Neural cell (in vitro differentiated cells): ENCODE data around the gene EIF2D. TPM values are rescaled to one million over a fixed set of nuclear protein-coding genes. Genes with fewer than 3 reads are reported as not detected.

Source experiments
- H2AFZ ChIP-seq: fragments of 200-600, 300-800 bp; sonication (generic), shearing (Covaris generic); 2 replicates; pipeline ENCODE4 v1.6.0; 2014; ENCODE audit warnings: low read depth, mild to moderate bottlenecking, antibody characterized with exemption, low read length, moderate library complexity
- H3F3A ChIP-seq: fragments of 200-600 bp; shearing (Covaris generic); 2 replicates; pipeline ENCODE4 v1.6.1; 2016; ENCODE audit warnings: mild to moderate bottlenecking, moderate library complexity, mixed read lengths, antibody characterized with exemption, low read length; ENCODE audit not compliant: insufficient read depth, poor library complexity, severe bottlenecking
- H3K27ac ChIP-seq: fragments of 200-600, 300-800 bp; sonication (generic), shearing (Covaris generic); 2 replicates; pipeline ENCODE4 v1.5.1; 2014; ENCODE audit warnings: mild to moderate bottlenecking, low read length, moderate library complexity
- H3K27me3 ChIP-seq: fragments of 300-800, 200-600 bp; sonication (generic), shearing (Covaris generic); 2 replicates; pipeline ENCODE4 v1.6.0; 2014; ENCODE audit warnings: mild to moderate bottlenecking, low read depth, low read length, moderate library complexity; ENCODE audit not compliant: insufficient read depth
- H3K36me3 ChIP-seq: fragments of 300-800, 200-600 bp; sonication (generic), shearing (Covaris generic); 2 replicates; pipeline ENCODE4 v1.5.1; 2014; ENCODE audit warnings: mild to moderate bottlenecking, antibody characterized with exemption, low read length, moderate library complexity; ENCODE audit not compliant: insufficient read depth
- H3K4me2 ChIP-seq: fragments of 300-800, 200-600 bp; sonication (generic), shearing (Covaris generic); 2 replicates; pipeline ENCODE4 v1.6.0; 2014; ENCODE audit warnings: mild to moderate bottlenecking, low read length
- H3K4me3 ChIP-seq: fragments of 300-800, 200-600 bp; sonication (generic), shearing (Covaris generic); 2 replicates; pipeline ENCODE4 v1.5.1; 2014; ENCODE audit warnings: mild to moderate bottlenecking, low read length, moderate library complexity
- H3K79me2 ChIP-seq: fragments of 200-600 bp; shearing (Covaris generic); replicated peaks from 2 replicates; pipeline ENCODE4 v1.6.0; 2014; ENCODE audit warnings: mild to moderate bottlenecking, low read length, moderate library complexity; ENCODE audit not compliant: insufficient read depth
- H3K9ac ChIP-seq: fragments of 300-800, 200-600 bp; sonication (generic), shearing (Covaris generic); 2 replicates; pipeline ENCODE4 v1.6.1; 2016; ENCODE audit warnings: mild to moderate bottlenecking, low read length, mixed read lengths
- H3K9me2 ChIP-seq: fragments of 200-600 bp; shearing (Covaris generic); 2 replicates; pipeline ENCODE4 v1.6.1; 2016; ENCODE audit warnings: mild to moderate bottlenecking, low read length, mixed read lengths; ENCODE audit not compliant: insufficient read depth
- H3K9me3 ChIP-seq: fragments of 200-600, 300-800 bp; sonication (generic), shearing (Covaris generic); 2 replicates; pipeline ENCODE4 v1.6.1; 2016; ENCODE audit warnings: mild to moderate bottlenecking, mixed run types, low read length, moderate library complexity, mixed read lengths
- H4K20me1 ChIP-seq: fragments of 200-600 bp; shearing (Covaris generic); 2 replicates; pipeline ENCODE4 v1.6.1; 2016; ENCODE audit warnings: mild to moderate bottlenecking, mixed run types; ENCODE audit not compliant: insufficient read depth
- EP300 ChIP-seq: fragments of 450-650 bp; conservative IDR thresholded peaks from 2 replicates; pipeline ENCODE4 v1.6.1; 2014; ENCODE audit warnings: antibody characterized with exemption, mild to moderate bottlenecking, moderate library complexity; ENCODE audit not compliant: poor library complexity, severe bottlenecking
- EZH2 ChIP-seq: fragments of 200-600, 300-800 bp; shearing (Covaris generic), sonication (generic); IDR thresholded peaks from 2 replicates; pipeline ENCODE4 v1.6.1; 2014; ENCODE audit warnings: antibody characterized with exemption, low read length, borderline replicate concordance, mild to moderate bottlenecking; ENCODE audit not compliant: insufficient read depth, poor library complexity, severe bottlenecking
- MXI1 ChIP-seq: fragments of 450-650 bp; conservative IDR thresholded peaks from 2 replicates; pipeline ENCODE4 v1.6.1; 2014; ENCODE audit warnings: antibody characterized with exemption, mild to moderate bottlenecking; ENCODE audit not compliant: poor library complexity, severe bottlenecking
- POLR2AphosphoS5 ChIP-seq: IDR thresholded peaks from 2 replicates; pipeline ENCODE4 v1.6.1; 2012
- RAD21 ChIP-seq: fragments of 450-650 bp; conservative IDR thresholded peaks from 2 replicates; pipeline ENCODE4 v1.6.1; 2014; ENCODE audit warnings: antibody characterized with exemption, mild to moderate bottlenecking, moderate library complexity
- SMC3 ChIP-seq: fragments of 450-650 bp; conservative IDR thresholded peaks from 2 replicates; pipeline ENCODE4 v1.6.1; 2014; ENCODE audit warnings: antibody characterized with exemption, mild to moderate bottlenecking, moderate library complexity; ENCODE audit not compliant: poor library complexity
- TAF1 ChIP-seq: IDR thresholded peaks from 2 replicates; pipeline ENCODE4 v1.6.1; 2012; ENCODE audit warnings: low read depth
- polyA plus RNA-seq: library from polyadenylated mRNA; depleted of rRNA; stranded (reverse); fragments of >200 nt; gene quantifications from 2 replicates; pipeline ENCODE4 v1.2.3, GENCODE V29; 2014
- TF ChIP-seq, protein P1 (sequence below): fragments of 450-650 bp; IDR thresholded peaks from 2 replicates; pipeline ENCODE4 v1.5.1; 2014; ENCODE audit warnings: antibody characterized with exemption, mild to moderate bottlenecking, moderate library complexity; ENCODE audit not compliant: poor library complexity, severe bottlenecking
- TF ChIP-seq, protein P2 (sequence below): IDR thresholded peaks from 2 replicates; pipeline ENCODE4 v1.6.1; 2012; ENCODE audit warnings: borderline replicate concordance

EIF2D gene
- polyA plus RNA-seq, 1 donor from 2014 or later: 37.1 TPM

- H4K20me1 ChIP-seq: no peaks in the 10 kb centered on the region
Observed at GRCh38 chr1:206551296-206551985, 60.8 kb downstream of the EIF2D start.

GRCh38 chr1:206550446-206550845 lies 61.8 kb downstream of the EIF2D start:
- H3K79me2 ChIP-seq: no peaks in the 10 kb centered on the region
- no peaks in the 10 kb centered on the region for H3K9me3 ChIP-seq
- H3K4me3 ChIP-seq: no peak overlapping the region
- no peak overlapping the region for H3K27ac ChIP-seq
- H2AFZ ChIP-seq: no peak overlapping the region
- no peaks in the 10 kb centered on the region for H3F3A ChIP-seq
- no peak overlapping the region for H3K4me2 ChIP-seq
- no peaks in the 10 kb centered on the region for H3K36me3 ChIP-seq
- H4K20me1 ChIP-seq: no peaks in the 10 kb centered on the region
- TF ChIP-seq MXI1 (no peak), RAD21 (no peak), TAF1 (no peak), SMC3 (no peak), EP300 (no peak), EZH2 (no peak), POLR2AphosphoS5 (no peak)
- TF ChIP-seq, protein P1, sequence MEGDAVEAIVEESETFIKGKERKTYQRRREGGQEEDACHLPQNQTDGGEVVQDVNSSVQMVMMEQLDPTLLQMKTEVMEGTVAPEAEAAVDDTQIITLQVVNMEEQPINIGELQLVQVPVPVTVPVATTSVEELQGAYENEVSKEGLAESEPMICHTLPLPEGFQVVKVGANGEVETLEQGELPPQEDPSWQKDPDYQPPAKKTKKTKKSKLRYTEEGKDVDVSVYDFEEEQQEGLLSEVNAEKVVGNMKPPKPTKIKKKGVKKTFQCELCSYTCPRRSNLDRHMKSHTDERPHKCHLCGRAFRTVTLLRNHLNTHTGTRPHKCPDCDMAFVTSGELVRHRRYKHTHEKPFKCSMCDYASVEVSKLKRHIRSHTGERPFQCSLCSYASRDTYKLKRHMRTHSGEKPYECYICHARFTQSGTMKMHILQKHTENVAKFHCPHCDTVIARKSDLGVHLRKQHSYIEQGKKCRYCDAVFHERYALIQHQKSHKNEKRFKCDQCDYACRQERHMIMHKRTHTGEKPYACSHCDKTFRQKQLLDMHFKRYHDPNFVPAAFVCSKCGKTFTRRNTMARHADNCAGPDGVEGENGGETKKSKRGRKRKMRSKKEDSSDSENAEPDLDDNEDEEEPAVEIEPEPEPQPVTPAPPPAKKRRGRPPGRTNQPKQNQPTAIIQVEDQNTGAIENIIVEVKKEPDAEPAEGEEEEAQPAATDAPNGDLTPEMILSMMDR: no peak
- TF ChIP-seq, protein P2, sequence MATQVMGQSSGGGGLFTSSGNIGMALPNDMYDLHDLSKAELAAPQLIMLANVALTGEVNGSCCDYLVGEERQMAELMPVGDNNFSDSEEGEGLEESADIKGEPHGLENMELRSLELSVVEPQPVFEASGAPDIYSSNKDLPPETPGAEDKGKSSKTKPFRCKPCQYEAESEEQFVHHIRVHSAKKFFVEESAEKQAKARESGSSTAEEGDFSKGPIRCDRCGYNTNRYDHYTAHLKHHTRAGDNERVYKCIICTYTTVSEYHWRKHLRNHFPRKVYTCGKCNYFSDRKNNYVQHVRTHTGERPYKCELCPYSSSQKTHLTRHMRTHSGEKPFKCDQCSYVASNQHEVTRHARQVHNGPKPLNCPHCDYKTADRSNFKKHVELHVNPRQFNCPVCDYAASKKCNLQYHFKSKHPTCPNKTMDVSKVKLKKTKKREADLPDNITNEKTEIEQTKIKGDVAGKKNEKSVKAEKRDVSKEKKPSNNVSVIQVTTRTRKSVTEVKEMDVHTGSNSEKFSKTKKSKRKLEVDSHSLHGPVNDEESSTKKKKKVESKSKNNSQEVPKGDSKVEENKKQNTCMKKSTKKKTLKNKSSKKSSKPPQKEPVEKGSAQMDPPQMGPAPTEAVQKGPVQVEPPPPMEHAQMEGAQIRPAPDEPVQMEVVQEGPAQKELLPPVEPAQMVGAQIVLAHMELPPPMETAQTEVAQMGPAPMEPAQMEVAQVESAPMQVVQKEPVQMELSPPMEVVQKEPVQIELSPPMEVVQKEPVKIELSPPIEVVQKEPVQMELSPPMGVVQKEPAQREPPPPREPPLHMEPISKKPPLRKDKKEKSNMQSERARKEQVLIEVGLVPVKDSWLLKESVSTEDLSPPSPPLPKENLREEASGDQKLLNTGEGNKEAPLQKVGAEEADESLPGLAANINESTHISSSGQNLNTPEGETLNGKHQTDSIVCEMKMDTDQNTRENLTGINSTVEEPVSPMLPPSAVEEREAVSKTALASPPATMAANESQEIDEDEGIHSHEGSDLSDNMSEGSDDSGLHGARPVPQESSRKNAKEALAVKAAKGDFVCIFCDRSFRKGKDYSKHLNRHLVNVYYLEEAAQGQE: no peak
- H3K9ac ChIP-seq: no peak overlapping the region
- no peaks in the 10 kb centered on the region for H3K9me2 ChIP-seq
- no peaks in the 10 kb centered on the region for H3K27me3 ChIP-seq

More at GRCh38 chr1:206551296-206551985, 60.8 kb downstream of the EIF2D start:
- Histone ChIP-seq H3K4me3 (no peak overlapping the region), H3K36me3 (no peaks in the 10 kb centered on the region), H2AFZ (no peak overlapping the region), H3K79me2 (no peaks in the 10 kb centered on the region), H3K9me2 (no peaks in the 10 kb centered on the region), H3K27me3 (no peaks in the 10 kb centered on the region), H3F3A (no peaks in the 10 kb centered on the region), H3K9me3 (no peaks in the 10 kb centered on the region), H3K27ac (no peak overlapping the region), H3K4me2 (no peak overlapping the region), H3K9ac (no peak overlapping the region)
- TF ChIP-seq, protein P1: no peak
- TF ChIP-seq RAD21 (no peak), EZH2 (no peak), MXI1 (no peak), TAF1 (no peak), SMC3 (no peak), POLR2AphosphoS5 (no peak), EP300 (no peak)
- TF ChIP-seq, protein P2: no peak
